ENCODE measurements around the gene TBX6.

The TBX6 gene

GRCh38 chr16:30108059-30108850 lies 16.5 kb upstream of the TBX6 start:
- TF ChIP-seq CTCF (IDR thresholded peaks at IDR 0.05; ENCODE audit: unreplicated experiment in 3 of 3) = no peak
- Mint-ChIP-seq H3K36me3 (ENCODE audit: low read depth) (peaks cover 49% of the 10 kb centered on the region), H3K27ac (no peak overlapping the region), H3K27me3 (ENCODE audit: low read depth) (no peaks in the 10 kb centered on the region), H3K4me3 (no peak overlapping the region), H3K9me3 (no peaks in the 10 kb centered on the region), H3K4me1 (peaks cover 14% of the 10 kb centered on the region)

GRCh38 chr16:30104492-30104891 lies 12.8 kb upstream of the TBX6 start:
- TF ChIP-seq CTCF (IDR thresholded peaks at IDR 0.05; ENCODE audit: unreplicated experiment in 3 of 3) = no peak
- no peak overlapping the region for H3K27ac Mint-ChIP-seq
- peaks cover 7% of the 10 kb centered on the region for H3K4me1 Mint-ChIP-seq
- peaks cover 2% of the 10 kb centered on the region for H3K9me3 Mint-ChIP-seq
- H3K27me3 Mint-ChIP-seq (ENCODE audit: low read depth) = no peaks in the 10 kb centered on the region
- H3K4me3 Mint-ChIP-seq = no peak overlapping the region
- peaks cover 57% of the 10 kb centered on the region for H3K36me3 Mint-ChIP-seq (ENCODE audit: low read depth)

GRCh38 chr16:30104090-30104489 lies 12.4 kb upstream of the TBX6 start:
- H3K36me3 Mint-ChIP-seq (ENCODE audit: low read depth) = peaks cover 57% of the 10 kb centered on the region
- no peak for TF ChIP-seq CTCF (IDR thresholded peaks at IDR 0.05; ENCODE audit: unreplicated experiment in 3 of 3)
- H3K27me3 Mint-ChIP-seq (ENCODE audit: low read depth) = no peaks in the 10 kb centered on the region
- peaks cover 2% of the 10 kb centered on the region for H3K9me3 Mint-ChIP-seq
- no peak overlapping the region for H3K4me3 Mint-ChIP-seq
- peaks cover 7% of the 10 kb centered on the region for H3K4me1 Mint-ChIP-seq
- no peak overlapping the region for H3K27ac Mint-ChIP-seq

- Mint-ChIP-seq H3K4me3 (peak overlapping the region; percentile 80 to 97 (median 92)), H3K27ac (peak overlapping the region; percentile 93 to 98 (median 98)), H3K9me3 (peaks cover 16% of the 10 kb centered on the region), H3K4me1 (peaks cover 35% of the 10 kb centered on the region), H3K36me3 (ENCODE audit: low read depth) (peaks cover 33% of the 10 kb centered on the region), H3K27me3 (ENCODE audit: low read depth) (no peaks in the 10 kb centered on the region)
- no peak for TF ChIP-seq CTCF (IDR thresholded peaks at IDR 0.05; ENCODE audit: unreplicated experiment in 3 of 3)
Observed at GRCh38 chr16:30096862-30097563, 5.3 kb upstream of the TBX6 start.

- H3K36me3 Mint-ChIP-seq (ENCODE audit: low read depth) = peaks cover 26% of the 10 kb centered on the region
- peaks cover 41% of the 10 kb centered on the region for H3K4me1 Mint-ChIP-seq
- peak within 1 kb of the TSS; percentile 93 to 98 (median 98) for H3K27ac Mint-ChIP-seq
- peaks cover 14% of the 10 kb centered on the region for H3K9me3 Mint-ChIP-seq
- no peaks in the 10 kb centered on the region for H3K27me3 Mint-ChIP-seq (ENCODE audit: low read depth)
- TF ChIP-seq CTCF (IDR thresholded peaks at IDR 0.05; ENCODE audit: unreplicated experiment in 3 of 3) = no peak
- peak within 1 kb of the TSS; percentile 84 to 97 (median 92) for H3K4me3 Mint-ChIP-seq
Observed at GRCh38 chr16:30096105-30096861, 4.6 kb upstream of the TBX6 start, which contains the start of gene YPEL3. Gene YPEL3, minus strand, starts transcription at chr16:30096213. Its CDS starts 731 bp downstream, at chr16:30095482.
